Small intestine (tissue), 7 donors: ENCODE results near the gene RYR2. TPM values are rescaled to one million over a fixed set of nuclear protein-coding genes. Genes with fewer than 3 reads are reported as not detected.

ENCODE experiments used
- DNase-seq, 2 donors: peaks; one replicate each; pipeline versions ENCODE4 v3.0.0 to v3.0.0-alpha.2; 2013
- FAIRE-seq: peaks from 2 replicates; lab custom pipeline; 2012; peaks lifted over from hg19 to GRCh38; lab: Jason Lieb, UNC
- H3K27ac ChIP-seq, 3 donors: one replicate each; pipeline ENCODE4 v1.5.1; 2013; ENCODE audit warnings: low read length in 2 of 3, mild to moderate bottlenecking in 2 of 3, control low read depth in 1 of 3, inconsistent platforms in 1 of 3, low read depth in 1 of 3, moderate library complexity in 1 of 3
- H3K27me3 ChIP-seq, 3 donors: one replicate each; pipeline ENCODE4 v1.6.1; 2013; ENCODE audit warnings: low read length in 3 of 3, inconsistent platforms in 1 of 3; ENCODE audit not compliant: control insufficient read depth in 3 of 3, insufficient read depth in 3 of 3
- H3K36me3 ChIP-seq, 3 donors: one replicate each; pipeline ENCODE4 v1.6.1; 2013; ENCODE audit warnings: low read length in 3 of 3, inconsistent platforms in 1 of 3, low read depth in 1 of 3, mild to moderate bottlenecking in 1 of 3, moderate library complexity in 1 of 3; ENCODE audit not compliant: control insufficient read depth in 3 of 3, insufficient read depth in 2 of 3
- H3K4me1 ChIP-seq, 3 donors: one replicate each; pipeline ENCODE4 v1.6.1; 2013; ENCODE audit warnings: low read length in 2 of 3, inconsistent platforms in 1 of 3, low read depth in 1 of 3, mild to moderate bottlenecking in 1 of 3, moderate library complexity in 1 of 3; ENCODE audit not compliant: control insufficient read depth in 3 of 3, insufficient read depth in 2 of 3
- H3K4me3 ChIP-seq, 3 donors: one replicate each; pipeline ENCODE4 v1.5.1; 2013; ENCODE audit warnings: low read length in 3 of 3, control low read depth in 1 of 3, inconsistent platforms in 1 of 3, low read depth in 1 of 3, mild to moderate bottlenecking in 1 of 3, moderate library complexity in 1 of 3
- H3K9me3 ChIP-seq, 2 donors: one replicate each; pipeline ENCODE4 v1.6.1; 2013; ENCODE audit warnings: low read depth in 1 of 2, low read length in 1 of 2; ENCODE audit not compliant: control insufficient read depth in 2 of 2, insufficient read depth in 1 of 2
- WGBS, 3 donors: extraction: QIAGEN DNeasy Blood & Tissue Kit; methylation state at CpG; one replicate each; pipeline ENCODE4 v1.1.7; 2013; 5-methylcytosine and 5-hydroxymethylcytosine counted together
- polyA plus RNA-seq, 4 donors: library from polyadenylated mRNA; stranded (reverse) in 3 of 4; unstranded in 1 of 4; fragments of 200-250 nt in 3 of 4; fragments of 120-200 nt in 1 of 4; gene quantifications; one replicate each; pipeline versions ENCODE4 v1.2.1 to v1.2.3, GENCODE V29; 2013
- donor health status: healthy with polysubstance abuse.
- donor health status: control.
- donor health status: control.
- donor health status: Bipolar disorder and iron deficiency.
- donor health status: healthy.

RYR2 gene
- polyA plus RNA-seq, 4 donors: 0.22 to 1.5 (median 0.62) TPM

GRCh38 chr1:237772009-237772408, 730.0 kb downstream of the RYR2 start:
- H3K4me3 ChIP-seq: no peak overlapping the region
- 27 to 49% (median 34%) methylated on average over 3 of the region's 3 CpGs for WGBS, 3 donors
- no peaks in the 10 kb centered on the region for H3K9me3 ChIP-seq
- no peaks in the 10 kb centered on the region for H3K27me3 ChIP-seq
- no peaks in the 10 kb centered on the region for H3K36me3 ChIP-seq
- peaks cover 0 to 4% (median 0%) of the 10 kb centered on the region in 3 donors for H3K4me1 ChIP-seq
- DNase-seq (no peak), FAIRE-seq (no peak)
- no peak overlapping the region for H3K27ac ChIP-seq

GRCh38 chr1:237774246-237774645, 732.3 kb downstream of the RYR2 start:
- WGBS, 3 donors: 81 to 90% (median 84%) methylated on average over 4 of the region's 4 CpGs

GRCh38 chr1:237779356-237779755, 737.4 kb downstream of the RYR2 start:
- 73 to 82% (median 81%) methylated on average over 3 of the region's 3 CpGs for WGBS, 3 donors
- FAIRE-seq (no peak), DNase-seq (no peak)
- H3K9me3 ChIP-seq: peaks cover 0 to 8% of the 10 kb centered on the region in 2 donors
- H3K36me3 ChIP-seq: peaks cover 0 to 3% (median 0%) of the 10 kb centered on the region in 3 donors
- no peaks in the 10 kb centered on the region for H3K27me3 ChIP-seq
- H3K4me3 ChIP-seq: no peak overlapping the region
- no peaks in the 10 kb centered on the region for H3K4me1 ChIP-seq
- no peak overlapping the region for H3K27ac ChIP-seq

More at GRCh38 chr1:237774246-237774645, 732.3 kb downstream of the RYR2 start:
- H3K27me3 ChIP-seq: no peaks in the 10 kb centered on the region
- H3K27ac ChIP-seq: no peak overlapping the region
- H3K4me3 ChIP-seq: no peak overlapping the region
- FAIRE-seq (no peak), DNase-seq (no peak)
- peaks cover 0 to 4% (median 0%) of the 10 kb centered on the region in 3 donors for H3K4me1 ChIP-seq
- no peaks in the 10 kb centered on the region for H3K36me3 ChIP-seq
- H3K9me3 ChIP-seq: no peaks in the 10 kb centered on the region

- WGBS, 3 donors: 84 to 88% (median 86%) methylated on average over 11 of the region's 11 CpGs
- Histone ChIP-seq H3K4me1 (no peaks in the 10 kb centered on the region), H3K9me3 (peaks cover 0 to 10% of the 10 kb centered on the region in 2 donors), H3K4me3 (no peak overlapping the region), H3K27me3 (no peaks in the 10 kb centered on the region), H3K27ac (no peak overlapping the region), H3K36me3 (peaks cover 0 to 7% (median 0%) of the 10 kb centered on the region in 3 donors)
- no peak for FAIRE-seq
- no peak for DNase-seq
Observed at GRCh38 chr1:237786066-237786719, 744.2 kb downstream of the RYR2 start.

DNA sequence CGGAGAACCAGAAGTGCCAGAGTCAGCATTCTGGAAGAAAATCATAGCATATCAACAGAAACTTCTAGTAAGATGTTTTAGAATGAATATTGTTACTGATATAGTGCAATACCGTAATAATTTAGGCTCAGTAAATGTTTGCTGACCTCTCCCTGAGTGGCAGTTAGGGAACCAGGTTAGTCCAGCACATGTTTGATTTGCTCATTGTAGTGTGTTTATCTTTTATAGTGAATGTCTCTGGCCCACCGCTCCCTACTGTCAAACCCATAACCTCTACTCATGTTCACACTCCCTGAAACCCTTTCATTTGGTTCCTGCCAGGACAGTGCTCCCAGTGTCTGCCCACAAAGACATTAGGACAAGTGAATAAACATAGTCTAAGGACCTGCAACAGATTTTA, 746.1 kb downstream of the RYR2 start:
- peaks cover 0 to 10% of the 10 kb centered on the region in 2 donors for H3K9me3 ChIP-seq
- DNase-seq: no peak
- no peak overlapping the region for H3K4me3 ChIP-seq
- WGBS, 3 donors: 57 to 79% (median 75%) methylated on average over 3 of the region's 3 CpGs
- no peak overlapping the region for H3K27ac ChIP-seq
- H3K27me3 ChIP-seq: no peaks in the 10 kb centered on the region
- H3K4me1 ChIP-seq: no peaks in the 10 kb centered on the region
- H3K36me3 ChIP-seq: peaks cover 0 to 7% (median 0%) of the 10 kb centered on the region in 3 donors
- no peak for FAIRE-seq

GRCh38 chr1:237789619-237790018, 747.6 kb downstream of the RYR2 start:
- FAIRE-seq: no peak
- 83 to 85% (median 84%) methylated on average over 5 of the region's 5 CpGs for WGBS, 3 donors
- Histone ChIP-seq H3K9me3 (no peaks in the 10 kb centered on the region), H3K4me1 (peaks cover 0 to 4% (median 0%) of the 10 kb centered on the region in 3 donors), H3K27me3 (no peaks in the 10 kb centered on the region), H3K4me3 (no peak overlapping the region), H3K27ac (no peak overlapping the region), H3K36me3 (peaks cover 0 to 1% (median 0%) of the 10 kb centered on the region in 3 donors)
- DNase-seq: peak in 1 of 2 donors; percentile 5

DNA sequence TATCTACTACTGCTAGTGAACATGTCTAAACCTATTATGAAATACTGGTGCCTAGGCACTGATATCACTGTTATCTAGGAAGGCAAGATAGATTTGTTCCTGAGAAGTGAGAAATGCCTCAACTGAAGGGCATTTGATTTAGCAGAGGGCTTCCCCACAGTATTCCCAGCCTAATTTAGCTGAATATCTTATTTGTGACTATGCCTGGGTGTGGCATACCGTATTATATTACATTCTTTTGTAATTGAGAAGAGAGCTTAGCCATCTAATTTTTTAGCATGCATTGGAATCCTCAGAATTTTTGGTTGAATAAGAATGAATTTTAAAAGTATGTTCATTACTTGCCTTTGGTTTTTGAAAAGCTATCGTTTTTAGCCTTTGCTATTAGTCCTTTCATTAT, 749.6 kb downstream of the RYR2 start:
- FAIRE-seq: no peak
- Histone ChIP-seq H3K27ac (no peak overlapping the region), H3K36me3 (no peaks in the 10 kb centered on the region), H3K4me3 (no peak overlapping the region), H3K4me1 (peaks cover 0 to 4% (median 0%) of the 10 kb centered on the region in 3 donors), H3K27me3 (no peaks in the 10 kb centered on the region), H3K9me3 (no peaks in the 10 kb centered on the region)
- 77 to 84% (median 77%) methylated on average over 2 of the region's 2 CpGs for WGBS, 3 donors
- DNase-seq: no peak

- Histone ChIP-seq H3K36me3 (no peaks in the 10 kb centered on the region), H3K9me3 (no peaks in the 10 kb centered on the region), H3K4me3 (no peak overlapping the region), H3K27me3 (no peaks in the 10 kb centered on the region), H3K4me1 (peaks cover 0 to 4% (median 0%) of the 10 kb centered on the region in 3 donors), H3K27ac (no peak overlapping the region)
- DNase-seq (no peak), FAIRE-seq (no peak)
- 68 to 75% (median 72%) methylated on average over 7 of the region's 7 CpGs for WGBS, 3 donors
Observed at GRCh38 chr1:237792149-237792548, 750.2 kb downstream of the RYR2 start.
